Ammon's horn (tissue), 1 donor: ENCODE results near the gene CYP46A1.

Source experiments
- DNase-seq: peaks from one replicate; pipeline ENCODE4 v3.0.0-alpha.2; 2016; ENCODE audit warnings: low spot score

The CYP46A1 gene

DNA sequence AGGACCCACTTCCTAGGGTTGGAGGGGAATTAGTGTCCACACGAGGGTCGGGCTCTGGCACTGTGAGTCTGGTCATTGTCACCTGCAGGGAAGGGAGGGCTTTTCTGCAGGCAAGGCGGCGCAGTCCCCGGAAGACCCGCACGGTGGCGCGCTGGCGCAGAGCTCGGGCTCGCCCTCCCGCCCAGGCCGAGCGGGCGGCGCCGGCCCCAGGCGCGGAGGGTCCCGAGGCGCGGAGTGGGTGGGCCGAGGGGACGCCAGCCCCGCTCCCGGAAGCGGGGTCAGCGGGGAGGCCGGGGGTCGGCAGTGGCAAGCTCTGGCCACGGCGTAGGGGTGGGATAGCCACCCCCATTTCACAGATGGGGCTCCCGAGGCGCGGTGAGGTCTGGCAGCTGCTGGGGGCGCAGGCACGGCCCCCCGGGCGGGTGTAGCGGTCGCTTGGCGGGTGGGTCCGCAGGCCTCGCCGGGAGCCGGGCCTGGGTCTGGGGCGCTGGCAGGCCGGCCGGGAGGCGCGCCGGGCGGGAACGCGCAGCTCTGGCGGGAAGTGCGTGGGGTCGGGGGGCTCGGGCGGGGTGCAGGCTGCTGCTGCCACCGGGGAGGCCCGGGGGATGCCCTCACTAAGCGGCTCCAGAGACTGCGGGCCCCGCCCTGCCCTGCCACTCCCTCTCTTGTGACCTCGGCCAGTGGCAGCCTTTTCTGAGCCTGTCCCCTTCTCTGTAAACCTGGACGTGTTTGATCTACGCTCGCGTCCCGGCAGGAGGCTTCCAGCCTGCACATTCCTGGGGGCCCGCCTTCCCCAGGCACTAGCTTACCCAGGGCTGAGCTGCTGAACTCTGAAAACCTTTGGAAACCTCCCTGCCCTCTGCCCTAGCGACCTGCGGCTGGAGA, 46.1 kb downstream of the CYP46A1 start:
- DNase-seq = peak; percentile 64

DNA sequence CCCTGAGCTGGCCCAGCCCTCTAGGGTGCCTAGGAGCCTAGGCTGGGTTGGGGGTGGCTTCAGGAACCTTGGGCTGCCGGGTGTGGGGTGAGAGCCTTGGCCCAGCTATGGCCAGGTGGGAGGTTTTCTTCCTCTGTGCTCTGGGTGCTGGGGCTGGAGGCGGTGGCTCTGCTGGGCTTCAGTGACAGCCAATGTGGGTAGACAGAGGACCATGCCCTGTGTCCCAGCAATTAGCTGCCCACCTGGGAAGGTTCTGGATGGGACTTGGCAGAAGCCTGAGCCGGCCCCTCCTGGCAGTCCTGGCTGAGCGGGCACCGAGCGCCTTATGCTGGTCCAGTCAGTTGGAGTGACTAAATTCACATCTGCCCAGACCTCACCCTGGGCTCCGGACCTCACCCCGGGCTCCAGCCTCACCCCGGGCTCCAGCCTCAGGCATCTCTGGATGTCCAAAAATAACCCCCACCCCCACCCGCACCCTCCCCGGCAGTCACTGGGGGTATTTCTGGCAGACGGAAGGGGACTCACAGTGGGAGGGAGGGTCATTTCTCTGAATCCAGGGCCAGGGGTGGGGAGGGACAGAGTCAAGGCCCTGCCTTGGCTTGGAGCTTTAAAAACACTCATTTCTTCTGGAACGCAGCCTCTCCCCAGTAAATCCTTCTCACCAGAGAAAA, 46.9 kb downstream of the CYP46A1 start:
- no peak for DNase-seq

DNA sequence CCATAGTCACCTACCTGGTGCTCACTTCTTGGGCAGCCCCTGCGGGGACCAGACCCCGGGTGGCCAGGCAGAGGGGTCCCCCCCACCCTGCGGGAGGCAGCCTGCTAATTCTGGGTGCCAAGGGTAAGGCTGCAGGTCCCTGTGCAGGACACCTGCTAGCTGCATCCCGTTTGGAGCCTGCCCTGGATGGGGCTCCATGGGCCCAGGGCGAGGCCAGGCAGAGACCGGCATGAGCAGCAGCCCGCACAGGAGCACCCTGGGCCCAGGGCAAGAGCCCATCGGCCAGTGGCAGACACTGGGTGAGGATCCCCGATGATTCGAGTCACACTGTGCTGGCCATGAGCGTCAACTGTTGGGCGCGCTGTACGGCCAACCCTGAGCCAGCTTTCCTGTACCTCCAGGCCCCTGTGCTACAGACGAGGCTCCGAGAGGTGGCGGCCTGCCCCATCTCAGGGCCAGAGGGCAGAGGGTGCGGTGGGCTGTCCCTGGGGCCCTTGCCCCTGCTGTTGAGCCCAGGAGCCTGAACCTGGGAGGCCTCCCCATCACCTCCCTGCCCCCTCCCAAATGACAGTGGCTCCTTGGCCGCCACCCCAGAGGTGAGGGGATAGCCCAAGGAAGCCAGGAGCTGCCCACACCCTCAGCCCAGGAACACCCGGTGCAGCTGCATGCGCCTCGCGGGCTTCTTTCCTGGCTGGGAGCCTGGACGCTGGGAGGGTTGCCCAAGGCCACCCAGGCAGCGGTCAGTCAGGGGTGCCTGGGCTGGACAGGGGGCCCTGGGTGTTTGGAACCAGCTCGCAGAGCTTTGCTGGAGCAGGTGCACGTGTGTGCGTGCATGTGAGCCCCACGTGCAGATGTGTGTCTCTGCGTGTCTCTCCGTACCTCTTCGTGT, 47.7 kb downstream of the CYP46A1 start:
- DNase-seq = no peak

DNA sequence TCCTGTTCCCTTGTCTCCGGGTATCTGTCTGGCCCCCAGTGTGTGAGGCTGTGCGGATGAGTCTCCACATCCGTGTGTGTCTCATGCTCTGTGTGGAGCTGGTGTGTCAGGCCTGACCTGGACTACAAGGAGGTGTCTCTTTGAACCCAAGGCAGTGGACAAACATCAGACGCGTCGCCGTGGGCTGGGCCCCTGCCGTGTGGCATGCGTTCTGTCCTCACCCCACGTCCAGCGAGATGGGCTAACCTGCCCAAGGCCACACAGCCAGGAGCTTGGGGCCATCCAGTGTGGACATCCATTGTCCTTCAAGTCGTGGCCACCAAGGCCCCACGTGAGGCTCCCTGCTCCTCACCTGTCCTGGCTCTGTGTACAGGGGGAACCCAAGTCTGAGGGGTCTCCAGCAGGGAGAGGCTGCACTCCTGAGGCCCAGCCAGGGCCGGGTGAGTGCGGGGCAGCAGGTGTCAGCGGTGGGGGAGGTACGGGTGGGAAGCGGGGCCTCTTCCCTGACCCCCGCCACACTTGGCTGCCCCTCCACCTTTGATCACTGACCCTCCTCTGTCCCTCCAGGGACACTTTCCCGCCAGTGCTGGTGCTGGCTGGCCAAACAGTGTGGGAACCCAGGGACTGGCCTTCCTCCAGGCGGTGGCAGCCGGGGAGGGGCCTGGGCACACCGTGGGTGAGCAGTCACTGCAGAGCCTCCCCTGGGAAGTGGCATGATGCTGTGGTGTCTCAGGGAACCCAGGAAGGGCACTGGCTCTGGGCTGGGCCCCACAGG, 48.5 kb downstream of the CYP46A1 start:
- DNase-seq = no peak

DNA sequence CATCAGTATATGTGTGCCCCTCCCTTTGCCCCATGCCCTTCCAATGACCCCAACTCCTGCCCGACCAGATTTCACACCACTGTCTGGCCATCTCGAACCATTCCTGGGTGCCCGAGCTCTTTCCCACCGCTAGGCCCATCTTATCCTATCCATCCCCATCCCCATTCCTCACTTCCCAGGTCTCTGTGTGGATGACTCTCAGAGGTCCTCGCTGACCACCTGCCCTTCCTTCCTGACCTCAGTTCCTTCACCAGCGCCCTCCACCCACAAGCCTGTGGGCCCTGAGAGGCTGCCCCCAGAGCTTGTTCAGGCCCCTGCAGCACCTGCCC, 49.1 kb downstream of the CYP46A1 start:
- no peak for DNase-seq

DNA sequence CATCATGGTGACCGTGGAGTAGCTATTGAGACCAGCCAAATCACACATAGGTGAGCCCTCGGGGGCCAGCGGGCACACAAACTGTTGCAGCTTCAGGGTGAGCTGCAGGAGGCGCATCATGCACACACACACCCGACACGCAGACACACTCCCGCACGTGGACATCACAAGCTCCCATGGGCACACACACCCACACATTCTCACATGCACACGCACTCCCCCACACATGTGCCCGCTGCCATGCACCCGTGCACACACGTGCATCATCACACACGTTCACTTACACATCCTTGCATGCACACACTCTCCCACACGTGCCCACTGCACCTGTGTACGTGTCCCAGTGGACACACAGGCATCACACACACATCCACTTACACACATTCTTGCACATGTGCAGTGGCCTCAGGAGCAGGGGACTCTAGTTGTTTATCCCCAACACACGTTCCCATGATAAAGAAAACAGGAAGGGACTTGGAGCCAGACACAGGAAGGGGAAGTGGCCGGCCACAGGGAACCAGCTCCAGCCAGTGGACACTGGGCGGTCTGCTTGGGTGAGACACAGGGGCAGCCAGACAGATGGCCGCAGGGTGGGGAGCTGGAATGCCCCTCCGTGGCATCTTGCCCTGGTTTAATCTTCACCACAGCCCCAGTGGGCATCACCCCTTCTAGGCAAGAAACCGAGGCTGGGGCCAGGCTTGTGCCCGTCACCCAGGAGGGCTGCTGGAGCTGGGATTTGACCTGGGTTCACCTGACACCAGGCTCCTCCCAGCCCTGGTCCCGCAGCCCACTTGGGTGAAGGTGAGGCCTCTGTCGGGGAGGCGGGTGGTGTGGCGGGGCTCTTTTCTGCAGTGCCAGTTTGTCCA, 49.7 kb downstream of the CYP46A1 start:
- peak; percentile 63 for DNase-seq

DNA sequence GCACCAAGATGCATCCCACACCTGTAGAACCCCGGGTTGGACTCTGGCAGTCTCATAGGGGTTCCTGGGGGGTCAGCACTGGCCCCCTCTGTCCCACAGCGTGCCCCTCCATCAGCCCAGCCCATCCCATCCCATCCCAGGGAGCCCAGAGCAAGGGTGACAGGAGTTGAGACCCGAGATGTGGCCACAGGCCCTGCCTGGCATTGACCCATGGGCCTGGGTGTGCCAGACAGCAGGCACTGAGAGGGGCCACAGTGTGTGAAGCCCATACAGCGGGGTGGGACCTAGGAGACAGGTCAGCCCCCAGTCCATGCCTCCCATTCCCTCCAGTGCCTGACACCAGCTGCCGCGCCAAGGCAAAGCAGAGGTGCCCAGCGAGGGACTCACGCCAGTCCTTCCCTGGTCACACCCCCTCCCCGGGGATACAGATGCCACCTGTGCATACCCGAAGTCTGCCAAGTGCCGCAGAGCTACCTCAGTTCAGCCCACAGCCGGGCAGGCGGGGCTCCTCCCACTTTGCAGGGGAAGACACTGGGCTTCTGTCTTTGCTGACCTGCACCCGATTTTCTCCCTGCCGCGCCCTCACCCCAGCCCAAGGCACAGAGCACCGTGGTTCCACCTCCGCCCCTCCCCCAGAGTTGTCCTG, 50.4 kb downstream of the CYP46A1 start:
- DNase-seq = no peak

DNA sequence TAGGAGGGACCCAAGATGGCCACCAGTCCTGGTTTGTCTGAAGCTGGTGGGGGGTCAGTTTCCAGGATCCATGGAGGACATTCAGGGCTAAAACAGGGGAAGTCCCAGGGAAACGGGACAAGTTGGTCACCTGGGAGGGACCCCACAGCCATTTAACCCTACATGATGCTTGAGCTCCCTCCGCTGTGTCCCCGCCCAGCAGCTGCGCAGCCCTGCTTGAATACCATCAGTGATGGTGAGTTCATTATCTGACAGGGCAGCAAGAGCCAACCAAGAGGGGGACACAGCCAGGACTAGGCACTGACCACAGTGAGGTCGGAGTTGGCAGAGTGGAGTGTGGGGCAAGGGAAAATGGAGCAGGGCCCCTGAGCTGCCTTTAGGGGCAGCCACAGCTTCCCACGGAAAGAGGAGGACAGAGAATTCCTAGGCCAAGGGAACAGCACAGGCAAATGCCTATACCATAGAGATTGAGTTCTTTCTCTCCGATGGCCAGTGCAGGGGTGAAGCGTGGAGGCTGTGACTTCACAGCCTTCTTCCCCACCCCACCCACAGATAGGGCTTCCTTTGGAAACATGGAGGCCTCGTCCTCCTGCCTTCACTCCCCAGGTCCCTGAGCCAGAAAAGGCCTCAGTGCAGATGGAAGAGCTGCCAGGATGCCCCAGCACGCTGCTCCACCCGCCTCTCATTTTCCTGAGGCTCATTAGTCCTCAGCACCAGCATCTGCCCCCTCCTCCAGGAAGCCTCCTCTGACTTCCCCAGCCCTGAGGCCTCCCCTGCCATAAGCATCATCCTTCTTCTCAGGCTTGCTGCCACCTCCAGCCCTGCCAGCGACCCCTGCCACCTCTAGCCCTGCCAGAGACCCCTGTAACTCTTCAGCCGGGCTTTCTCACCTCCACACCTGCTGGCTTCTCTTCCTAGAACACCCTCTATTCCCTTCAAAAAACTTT, 51.4 kb downstream of the CYP46A1 start:
- DNase-seq = no peak

GRCh38 chr14:99736603-99737371, 52.7 kb downstream of the CYP46A1 start:
- no peak for DNase-seq

GRCh38 chr14:99737451-99737951, 53.4 kb downstream of the CYP46A1 start:
- peak; percentile 74 for DNase-seq

GRCh38 chr14:99737956-99738667, 54.0 kb downstream of the CYP46A1 start:
- DNase-seq = no peak

- DNase-seq = no peak
These were observed 56.3 kb downstream of the CYP46A1 start for GRCh38 chr14:99740411-99740810.

DNA sequence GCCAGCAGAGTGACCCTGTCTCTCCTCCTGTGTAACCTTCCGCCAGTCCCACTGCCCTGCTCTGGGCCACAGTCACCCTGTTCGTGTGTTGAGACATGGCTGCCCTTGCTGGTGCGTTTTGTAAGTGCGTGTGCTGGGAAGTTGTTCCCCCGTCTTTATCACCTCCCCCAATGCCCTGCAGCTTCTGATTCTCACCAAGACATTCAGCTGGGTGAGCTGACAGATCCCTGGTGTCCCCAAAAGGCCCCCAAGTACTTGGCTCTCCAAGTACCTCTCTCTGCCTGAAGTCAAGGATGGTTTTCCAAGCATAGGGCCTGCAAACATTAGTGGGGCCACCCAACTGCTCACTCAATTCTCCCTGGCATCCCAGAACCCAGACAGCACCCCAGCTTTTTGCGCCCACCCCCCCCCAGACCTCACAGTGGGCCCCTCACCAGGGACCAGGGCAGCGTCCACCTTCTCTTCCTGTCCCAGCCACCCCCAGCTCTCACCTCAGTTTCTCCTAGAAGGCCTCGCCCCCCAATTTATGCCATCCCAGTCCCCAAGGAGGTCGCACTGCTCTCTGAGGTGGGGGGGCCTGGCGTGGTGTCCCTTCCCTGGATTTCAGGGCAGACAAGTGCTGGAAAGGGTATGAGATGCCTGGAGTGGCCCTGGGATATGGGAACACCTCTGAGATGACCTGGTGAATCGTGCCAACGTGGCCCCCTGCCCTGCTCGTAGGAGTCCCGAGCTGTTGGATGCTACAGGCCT, 57.3 kb downstream of the CYP46A1 start:
- DNase-seq = no peak

DNA sequence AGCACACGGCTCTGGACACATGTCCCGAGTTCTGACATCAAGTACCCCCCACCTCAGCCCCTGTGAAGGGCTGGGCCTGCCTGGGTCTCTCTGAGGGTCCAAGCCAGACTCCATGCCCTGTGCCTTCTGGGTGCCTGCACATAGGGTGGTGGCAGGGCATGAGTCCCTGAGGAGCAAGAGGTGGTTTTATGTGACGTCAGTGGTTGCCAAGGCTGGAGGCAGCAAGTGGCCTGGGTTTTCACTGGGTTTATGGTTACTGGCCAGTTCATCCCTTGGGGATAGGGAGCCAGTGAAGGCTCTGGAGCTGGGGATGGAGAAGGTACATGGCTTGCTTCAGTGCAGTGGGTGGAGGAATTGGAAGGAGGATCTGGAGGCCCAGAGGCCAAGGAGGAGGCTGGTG, 58.0 kb downstream of the CYP46A1 start:
- DNase-seq = no peak

GRCh38 chr14:99742509-99743487, 58.7 kb downstream of the CYP46A1 start:
- no peak for DNase-seq
